D721Med (cell line): ENCODE results near the gene CDC42BPG.

Experiments used
- DNase-seq: peaks from one replicate; pipeline ENCODE4 v3.0.0; 2011; ENCODE audit warnings: low spot score; ENCODE audit not compliant: insufficient read length
- FAIRE-seq: peaks from 2 replicates; lab custom pipeline; 2011; peaks lifted over from hg19 to GRCh38; lab: Jason Lieb, UNC
- CTCF ChIP-seq: IDR thresholded peaks from 2 replicates; pipeline ENCODE4 v1.5.1; 2012; ENCODE audit warnings: mild to moderate bottlenecking, control low read depth; ENCODE audit not compliant: insufficient read depth; ENCODE audit errors: missing control alignments

The CDC42BPG gene

DNA sequence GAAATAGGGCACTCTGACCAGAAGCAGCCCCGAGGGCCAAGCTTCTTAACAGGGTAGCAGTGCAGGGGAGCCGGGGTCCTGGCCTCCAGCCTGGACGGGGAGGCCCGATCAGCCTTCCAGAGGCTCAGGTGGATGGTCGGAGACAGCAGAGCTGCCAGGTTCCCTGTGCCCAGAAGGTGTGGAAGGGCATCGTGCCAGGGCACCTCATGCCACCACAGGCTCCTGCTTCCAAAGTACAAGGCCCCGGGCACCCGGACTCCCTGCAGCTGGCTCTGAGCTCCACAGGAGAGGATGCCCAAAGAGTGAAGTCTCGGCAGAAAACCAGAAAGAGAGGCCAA, 19.7 kb upstream of the CDC42BPG start:
- DNase-seq: no peak
- no peak for FAIRE-seq
- TF ChIP-seq CTCF: no peak

DNA sequence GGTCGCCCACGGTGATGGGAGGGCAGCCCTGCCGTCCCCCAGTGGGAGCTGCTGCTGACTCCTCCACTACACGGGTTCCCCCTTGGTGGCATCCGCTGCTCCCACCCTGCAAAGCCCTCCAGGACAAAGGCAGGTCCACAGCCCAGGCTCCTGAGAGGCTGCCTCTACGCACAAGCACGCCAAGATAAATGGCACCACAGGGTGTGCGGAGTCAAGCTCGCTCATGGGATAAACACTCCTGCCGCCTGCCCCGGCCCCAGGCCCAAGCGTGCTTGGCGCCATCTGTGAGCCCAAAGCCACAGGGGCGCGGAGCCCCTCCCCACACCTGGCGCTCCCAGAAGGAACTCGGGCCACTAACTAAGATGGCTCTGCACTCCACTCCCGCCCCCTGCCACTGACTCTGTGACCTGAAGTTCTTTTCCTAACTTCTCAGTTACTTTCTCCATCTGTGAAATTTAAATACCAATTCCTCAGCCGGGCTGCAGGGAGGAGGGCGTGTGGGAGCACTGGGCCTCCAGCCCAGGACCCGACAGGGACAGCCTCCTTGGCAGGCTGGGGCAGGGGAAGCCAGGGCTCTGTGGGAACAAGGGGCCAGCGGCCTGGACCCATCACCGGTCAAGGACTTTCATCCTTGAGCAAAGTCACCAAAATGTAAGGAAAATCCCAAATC, 19.1 kb upstream of the CDC42BPG start:
- no peak for FAIRE-seq

DNA sequence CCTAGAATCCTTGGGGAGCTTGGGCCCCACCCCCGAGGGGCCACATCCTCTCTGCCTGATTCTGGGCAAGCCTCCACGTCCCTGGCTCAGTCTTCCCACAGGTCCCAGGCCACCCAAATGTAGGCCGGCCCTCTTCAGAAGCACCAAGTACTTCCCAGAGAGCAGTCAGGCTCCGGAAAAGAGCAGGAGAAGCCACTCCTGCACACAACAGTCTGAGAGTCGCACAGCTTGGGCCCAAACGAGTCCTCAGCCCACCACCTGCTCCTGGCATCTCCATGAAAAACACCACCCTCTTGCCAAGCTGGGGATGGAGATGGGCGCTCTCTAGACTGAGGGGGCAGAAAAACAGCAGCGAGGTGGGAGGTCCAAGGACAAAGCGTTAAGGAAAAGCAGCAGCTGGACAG, 18.5 kb upstream of the CDC42BPG start:
- no peak for TF ChIP-seq CTCF
- DNase-seq: no peak
- FAIRE-seq: no peak

More for the DNA sequence above, 19.1 kb upstream of the CDC42BPG start:
- no peak for DNase-seq
- TF ChIP-seq CTCF: no peak

- no peak for DNase-seq
- no peak for TF ChIP-seq CTCF
- no peak for FAIRE-seq
These were observed 16.9 kb upstream of the CDC42BPG start for GRCh38 chr11:64861227-64861975.

DNA sequence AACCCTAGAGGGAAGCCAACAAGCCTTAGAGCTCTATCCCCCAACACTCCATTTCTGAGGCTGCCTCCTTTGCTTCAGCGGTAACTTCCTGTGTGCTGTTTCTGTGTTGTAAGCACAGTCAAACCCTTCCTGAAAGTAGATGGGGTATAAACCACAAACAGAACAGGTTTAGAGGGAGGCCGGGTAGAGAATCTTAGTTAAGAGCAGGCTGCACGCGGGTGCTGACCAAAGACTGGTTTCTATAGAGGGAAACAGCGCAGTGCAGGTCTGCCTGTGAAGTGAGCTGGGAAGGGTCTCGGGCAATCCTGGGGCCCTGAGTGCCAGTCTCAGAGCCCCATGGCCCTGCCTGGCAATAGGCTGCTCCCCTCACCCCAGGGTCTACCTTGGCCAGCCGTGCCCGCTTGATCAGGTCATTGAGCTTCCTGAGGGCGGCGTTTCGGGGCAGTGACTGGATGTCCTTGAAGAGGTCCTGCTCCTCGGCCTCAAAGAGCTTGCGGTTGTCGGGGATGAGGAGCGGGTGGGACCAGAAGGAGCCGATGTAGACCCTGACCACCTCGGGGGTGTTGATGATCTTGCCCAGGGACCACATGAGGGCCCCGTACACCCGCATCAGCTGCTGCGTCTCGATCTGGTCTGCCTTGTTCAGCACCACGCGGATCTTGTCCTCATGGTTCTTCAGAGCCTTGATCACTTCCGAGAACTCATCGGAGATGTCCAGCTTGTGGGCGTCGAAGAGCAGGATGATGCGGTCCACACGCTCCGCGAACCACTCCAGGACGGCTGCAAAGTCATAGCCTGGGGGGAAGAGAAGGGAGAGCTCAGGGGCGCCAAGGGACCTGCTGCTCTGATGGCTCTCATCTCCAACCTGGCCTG, 15.3 kb upstream of the CDC42BPG start:
- DNase-seq: no peak
- no peak for FAIRE-seq
- no peak for TF ChIP-seq CTCF

DNA sequence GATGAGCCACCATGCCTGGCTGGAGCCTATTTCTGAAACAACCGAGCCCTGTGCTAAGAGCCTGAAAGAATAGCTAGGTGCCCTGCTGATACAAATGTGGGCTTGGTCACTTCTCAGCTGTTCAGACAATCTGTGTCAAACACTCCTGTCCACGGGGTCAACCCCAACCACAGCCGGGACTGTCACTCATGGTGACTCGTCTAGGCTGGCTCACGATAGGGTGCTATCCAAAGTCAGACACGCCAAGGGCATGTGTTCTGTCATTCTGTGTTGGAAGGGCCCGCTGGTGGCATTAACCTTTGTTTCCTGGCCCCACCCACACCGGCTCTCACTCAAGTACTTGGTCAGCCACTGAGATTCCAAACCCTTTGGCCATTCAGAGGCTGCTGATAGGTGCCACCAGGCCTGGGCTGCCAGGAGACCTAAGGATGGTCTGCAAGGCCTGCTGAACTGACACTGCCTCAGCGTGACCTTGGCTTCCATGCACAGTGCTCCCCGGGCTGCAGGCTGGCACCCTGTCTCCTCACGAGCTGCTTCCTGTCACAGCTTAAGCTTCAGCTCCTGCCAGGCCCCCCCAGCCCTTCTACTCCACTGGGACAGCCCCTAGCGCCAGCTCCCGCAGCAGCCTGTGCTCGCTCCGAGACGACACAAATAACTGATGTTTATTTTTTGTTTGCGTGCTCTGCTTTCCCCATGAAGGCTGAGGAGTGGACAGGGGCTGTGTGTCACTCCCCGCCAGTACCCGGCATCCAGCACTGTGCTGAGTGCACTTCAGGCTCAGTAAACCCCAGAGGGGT, 14.2 kb upstream of the CDC42BPG start:
- FAIRE-seq: no peak
- DNase-seq: no peak
- TF ChIP-seq CTCF: no peak
